ENCODE measurements around the gene GJA4.

Gene GJA4

DNA sequence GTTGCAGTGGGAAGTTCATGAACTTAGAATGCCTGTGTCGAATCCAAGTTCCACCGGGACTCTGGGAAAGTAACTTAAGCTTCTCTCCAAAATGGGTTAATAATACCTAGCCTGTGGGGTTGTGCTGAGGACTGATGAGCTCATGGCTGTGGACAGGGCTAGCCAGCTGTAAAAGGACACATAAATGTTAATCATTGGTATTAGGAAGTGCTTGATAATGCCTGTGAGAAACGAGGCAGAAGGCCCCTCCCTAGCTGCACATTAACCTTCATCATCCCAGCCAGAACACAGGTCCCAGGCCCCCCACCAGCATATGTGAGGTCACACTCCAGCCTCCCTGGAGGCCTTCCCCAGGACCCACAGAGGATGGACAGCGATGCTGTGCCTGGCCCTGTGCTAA, 34.0 kb upstream of the GJA4 start:
- DNase-seq (ENCODE audit: low read depth in 2 of 2), result no peak
- TF ChIP-seq, protein P1, sequence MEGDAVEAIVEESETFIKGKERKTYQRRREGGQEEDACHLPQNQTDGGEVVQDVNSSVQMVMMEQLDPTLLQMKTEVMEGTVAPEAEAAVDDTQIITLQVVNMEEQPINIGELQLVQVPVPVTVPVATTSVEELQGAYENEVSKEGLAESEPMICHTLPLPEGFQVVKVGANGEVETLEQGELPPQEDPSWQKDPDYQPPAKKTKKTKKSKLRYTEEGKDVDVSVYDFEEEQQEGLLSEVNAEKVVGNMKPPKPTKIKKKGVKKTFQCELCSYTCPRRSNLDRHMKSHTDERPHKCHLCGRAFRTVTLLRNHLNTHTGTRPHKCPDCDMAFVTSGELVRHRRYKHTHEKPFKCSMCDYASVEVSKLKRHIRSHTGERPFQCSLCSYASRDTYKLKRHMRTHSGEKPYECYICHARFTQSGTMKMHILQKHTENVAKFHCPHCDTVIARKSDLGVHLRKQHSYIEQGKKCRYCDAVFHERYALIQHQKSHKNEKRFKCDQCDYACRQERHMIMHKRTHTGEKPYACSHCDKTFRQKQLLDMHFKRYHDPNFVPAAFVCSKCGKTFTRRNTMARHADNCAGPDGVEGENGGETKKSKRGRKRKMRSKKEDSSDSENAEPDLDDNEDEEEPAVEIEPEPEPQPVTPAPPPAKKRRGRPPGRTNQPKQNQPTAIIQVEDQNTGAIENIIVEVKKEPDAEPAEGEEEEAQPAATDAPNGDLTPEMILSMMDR (IDR thresholded peaks at IDR 0.05; ENCODE audit: low read depth, low read length), result no peak
- H3K4me3 ChIP-seq (replicated peaks in 1 of 2; ENCODE audit: low read depth in 2 of 2, low read length in 2 of 2), result no peak overlapping the region

DNA sequence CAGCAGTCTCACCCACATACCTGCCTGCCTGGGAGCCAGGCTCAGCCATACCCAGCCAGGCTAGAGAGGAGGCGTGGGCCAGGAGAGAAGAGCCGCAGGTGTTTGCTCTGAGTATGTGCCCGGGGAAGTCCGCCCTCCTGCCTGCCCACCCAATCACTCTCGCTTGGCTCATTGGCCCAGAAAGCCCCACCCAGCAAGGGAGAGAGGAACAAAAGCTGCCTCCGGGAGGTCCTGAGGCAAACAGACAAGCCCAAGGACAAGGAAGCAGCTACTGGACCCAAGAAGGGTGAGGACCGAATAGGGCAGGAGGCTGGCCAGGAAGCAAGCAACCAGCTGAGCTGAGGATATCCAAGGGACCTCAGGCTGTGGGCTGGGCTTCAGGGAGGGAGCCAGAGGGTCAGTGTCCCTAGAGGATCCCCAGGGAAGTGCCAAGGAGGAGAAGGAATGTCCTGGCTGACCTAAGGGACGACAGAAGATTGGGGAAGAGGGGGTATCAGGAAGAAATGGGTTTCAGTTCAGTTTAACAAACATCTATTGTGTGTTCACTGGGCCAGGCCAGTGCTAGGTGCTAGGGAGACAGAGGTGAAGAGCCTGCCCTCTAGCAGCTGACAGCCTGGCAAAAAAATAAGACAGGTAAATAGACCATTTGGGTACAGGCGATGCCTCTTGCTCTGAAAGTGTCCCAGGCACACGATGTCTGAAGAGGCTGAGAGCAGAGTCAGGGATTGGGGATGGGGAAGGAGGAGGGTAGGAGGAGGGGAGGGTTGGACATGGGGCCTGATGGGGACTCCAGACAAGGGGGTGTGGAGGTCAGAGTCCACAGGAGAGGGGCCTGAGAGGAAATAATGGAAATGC, 33.1 kb upstream of the GJA4 start, which contains the start of gene GJB4:
TSS of gene GJB4 (plus strand) at position 238 of the 855 bp plus-strand sequence. CDS start 1,515 bp downstream, outside the sequence.
- TF ChIP-seq, protein P1 (IDR thresholded peaks at IDR 0.05; ENCODE audit: low read depth, low read length), result no peak
- no peak for DNase-seq (ENCODE audit: low read depth in 2 of 2)
- H3K4me3 ChIP-seq (replicated peaks in 1 of 2; ENCODE audit: low read depth in 2 of 2, low read length in 2 of 2), result no peak within 1 kb of the TSS

DNA sequence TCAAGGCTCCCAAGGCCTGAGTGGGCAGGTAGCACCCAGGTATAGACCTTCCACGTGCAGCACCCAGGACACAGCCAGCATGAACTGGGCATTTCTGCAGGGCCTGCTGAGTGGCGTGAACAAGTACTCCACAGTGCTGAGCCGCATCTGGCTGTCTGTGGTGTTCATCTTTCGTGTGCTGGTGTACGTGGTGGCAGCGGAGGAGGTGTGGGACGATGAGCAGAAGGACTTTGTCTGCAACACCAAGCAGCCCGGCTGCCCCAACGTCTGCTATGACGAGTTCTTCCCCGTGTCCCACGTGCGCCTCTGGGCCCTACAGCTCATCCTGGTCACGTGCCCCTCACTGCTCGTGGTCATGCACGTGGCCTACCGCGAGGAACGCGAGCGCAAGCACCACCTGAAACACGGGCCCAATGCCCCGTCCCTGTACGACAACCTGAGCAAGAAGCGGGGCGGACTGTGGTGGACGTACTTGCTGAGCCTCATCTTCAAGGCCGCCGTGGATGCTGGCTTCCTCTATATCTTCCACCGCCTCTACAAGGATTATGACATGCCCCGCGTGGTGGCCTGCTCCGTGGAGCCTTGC, 31.5 kb upstream of the GJA4 start:
- TF ChIP-seq, protein P1 (IDR thresholded peaks at IDR 0.05; ENCODE audit: low read depth, low read length), result no peak
- H3K4me3 ChIP-seq (replicated peaks in 1 of 2; ENCODE audit: low read depth in 2 of 2, low read length in 2 of 2), result no peak overlapping the region
- no peak for DNase-seq (ENCODE audit: low read depth in 2 of 2)

DNA sequence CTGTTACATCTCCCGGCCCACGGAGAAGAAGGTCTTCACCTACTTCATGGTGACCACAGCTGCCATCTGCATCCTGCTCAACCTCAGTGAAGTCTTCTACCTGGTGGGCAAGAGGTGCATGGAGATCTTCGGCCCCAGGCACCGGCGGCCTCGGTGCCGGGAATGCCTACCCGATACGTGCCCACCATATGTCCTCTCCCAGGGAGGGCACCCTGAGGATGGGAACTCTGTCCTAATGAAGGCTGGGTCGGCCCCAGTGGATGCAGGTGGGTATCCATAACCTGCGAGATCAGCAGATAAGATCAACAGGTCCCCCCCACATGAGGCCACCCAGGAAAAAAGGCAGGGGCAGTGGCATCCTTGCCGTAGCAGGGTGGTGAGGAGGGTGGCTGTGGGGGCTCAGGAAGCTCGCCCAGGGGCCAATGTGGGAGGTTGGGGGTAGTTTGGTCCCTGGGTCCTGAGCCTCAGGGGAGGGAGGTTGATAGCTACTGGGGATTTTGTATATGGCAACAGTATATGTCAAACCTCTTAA, 31.0 kb upstream of the GJA4 start:
- TF ChIP-seq, protein P1 (IDR thresholded peaks at IDR 0.05; ENCODE audit: low read depth, low read length), result no peak
- DNase-seq (ENCODE audit: low read depth in 2 of 2), result no peak
- no peak overlapping the region for H3K4me3 ChIP-seq (replicated peaks in 1 of 2; ENCODE audit: low read depth in 2 of 2, low read length in 2 of 2)

DNA sequence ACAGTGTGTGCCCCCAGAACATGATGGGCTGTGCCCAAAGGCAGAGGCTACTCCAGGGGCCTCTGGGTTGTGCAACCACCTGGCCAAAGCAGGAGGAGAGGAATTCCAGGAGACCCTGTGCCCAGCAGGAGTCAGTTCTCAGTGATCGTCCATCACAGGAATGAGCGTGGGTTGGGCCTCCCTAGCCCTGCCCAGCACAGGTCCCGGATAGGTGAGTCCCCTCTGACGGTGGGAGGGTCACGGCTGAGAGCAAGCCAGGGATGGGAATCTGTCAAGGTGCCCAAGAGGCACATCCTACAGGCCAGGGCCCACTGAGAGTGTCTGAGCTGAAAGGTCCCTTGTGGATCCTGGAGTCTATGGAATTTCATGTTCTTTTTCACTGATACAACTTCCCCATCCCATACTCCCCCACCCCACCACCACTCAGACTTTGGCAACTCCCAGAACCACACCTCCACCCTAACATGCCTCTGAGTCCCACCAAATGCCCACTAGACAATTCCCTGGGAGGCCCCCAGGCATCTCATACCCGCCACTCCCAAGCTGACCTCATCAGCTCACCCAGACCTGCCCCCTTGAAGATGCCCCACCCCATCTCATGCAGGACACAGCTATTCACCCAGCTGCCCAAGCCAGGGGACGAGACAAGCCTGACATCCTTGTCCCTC, 30.2 kb upstream of the GJA4 start:
- TF ChIP-seq, protein P1 (IDR thresholded peaks at IDR 0.05; ENCODE audit: low read depth, low read length), result no peak
- no peak for DNase-seq (ENCODE audit: low read depth in 2 of 2)
- no peak overlapping the region for H3K4me3 ChIP-seq (replicated peaks in 1 of 2; ENCODE audit: low read depth in 2 of 2, low read length in 2 of 2)

DNA sequence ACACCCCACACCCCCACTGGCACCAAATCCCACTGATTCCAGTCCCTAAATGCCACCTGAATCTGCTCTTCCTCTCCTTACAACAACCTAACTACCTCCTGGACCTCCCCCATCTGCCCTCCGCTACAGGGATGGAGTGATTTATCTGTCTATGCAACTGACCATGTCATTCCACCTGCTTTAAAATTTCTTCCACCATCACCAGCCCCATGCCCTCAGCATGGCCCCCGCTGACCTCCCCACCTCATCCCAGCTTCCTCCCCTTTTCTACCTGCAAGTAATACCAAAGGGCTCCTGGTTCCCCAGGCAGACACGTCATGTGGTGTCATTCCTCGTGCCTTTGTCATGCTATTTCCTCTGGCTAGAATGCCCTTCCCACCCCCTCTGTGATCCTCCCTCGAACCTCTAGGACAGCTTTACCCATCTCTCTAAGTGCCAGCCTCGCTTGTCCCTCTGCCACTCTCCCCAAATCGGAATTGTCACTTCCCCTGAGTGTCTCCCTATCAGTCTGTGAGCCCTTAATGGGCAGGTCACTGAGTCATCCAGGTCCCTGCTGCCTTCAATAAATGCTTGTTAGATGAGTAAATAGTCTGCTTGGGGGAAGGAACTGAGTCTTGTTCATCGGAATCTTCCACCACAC, 29.5 kb upstream of the GJA4 start:
- DNase-seq (ENCODE audit: low read depth in 2 of 2), result peak in 1 of 2 donors; percentile 68

More for the DNA sequence above, 29.5 kb upstream of the GJA4 start:
- no peak overlapping the region for H3K4me3 ChIP-seq (replicated peaks in 1 of 2; ENCODE audit: low read depth in 2 of 2, low read length in 2 of 2)
- TF ChIP-seq, protein P1 (IDR thresholded peaks at IDR 0.05; ENCODE audit: low read depth, low read length), result no peak
